ENCODE data around the gene SZT2. TPM values are rescaled to one million over a fixed set of nuclear protein-coding genes. Genes with fewer than 3 reads are reported as not detected.
"Not testable (repeated sequence)": the region's sequence is repeated elsewhere in the genome, so short reads cannot be mapped to it uniquely, and the experiment has no call there.

The SZT2 gene
- total RNA-seq, 1 experiment from 2014 or later = 12.2 TPM

GRCh38 chr1:43472463-43473151 is 82.9 kb downstream of the SZT2 start:
- H3K36me3 ChIP-seq (replicated peaks; ENCODE audit: control insufficient read depth, insufficient read depth, low read length); DNase-seq; H3K27me3 ChIP-seq (ENCODE audit: control insufficient read depth, insufficient read depth, low read length); H3K4me3 ChIP-seq (ENCODE audit: insufficient read depth, low read depth, low read length): not testable (repeated sequence)

- no peak overlapping the region for H3K4me3 ChIP-seq (ENCODE audit: insufficient read depth, low read depth, low read length)
- no peaks in the 10 kb centered on the region for H3K36me3 ChIP-seq (replicated peaks; ENCODE audit: control insufficient read depth, insufficient read depth, low read length)
- no peak for DNase-seq
- H3K27me3 ChIP-seq (ENCODE audit: control insufficient read depth, insufficient read depth, low read length) = no peaks in the 10 kb centered on the region
Measured at GRCh38 chr1:43473463-43473862, 83.8 kb downstream of the SZT2 start.

GRCh38 chr1:43475611-43476401 is 86.1 kb downstream of the SZT2 start:
- not testable (repeated sequence) for H3K36me3 ChIP-seq (replicated peaks; ENCODE audit: control insufficient read depth, insufficient read depth, low read length); H3K4me3 ChIP-seq (ENCODE audit: insufficient read depth, low read depth, low read length); H3K27me3 ChIP-seq (ENCODE audit: control insufficient read depth, insufficient read depth, low read length); DNase-seq

DNA sequence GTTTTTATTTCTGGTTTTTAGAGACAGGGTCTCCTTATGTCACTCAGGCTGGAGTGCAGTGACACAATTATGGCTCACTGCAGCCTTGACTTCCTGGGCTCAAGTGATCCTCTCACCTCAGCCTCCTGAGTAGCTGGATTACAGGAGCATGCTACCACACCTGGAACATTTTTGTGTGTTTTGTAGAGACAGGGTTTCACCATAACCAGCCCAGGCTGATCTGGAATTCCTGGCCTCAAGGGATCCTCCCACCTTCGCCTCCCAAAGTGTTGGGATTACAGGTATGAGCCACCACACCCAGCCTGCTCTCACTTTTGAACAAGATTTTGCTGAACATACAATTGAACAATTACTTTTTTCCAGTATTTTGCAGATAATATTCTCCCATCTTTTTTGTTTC is 88.0 kb downstream of the SZT2 start:
- H3K4me3 ChIP-seq (ENCODE audit: insufficient read depth, low read depth, low read length) = no peak overlapping the region
- H3K27me3 ChIP-seq (ENCODE audit: control insufficient read depth, insufficient read depth, low read length) = no peaks in the 10 kb centered on the region
- no peaks in the 10 kb centered on the region for H3K36me3 ChIP-seq (replicated peaks; ENCODE audit: control insufficient read depth, insufficient read depth, low read length)
- DNase-seq = no peak

DNA sequence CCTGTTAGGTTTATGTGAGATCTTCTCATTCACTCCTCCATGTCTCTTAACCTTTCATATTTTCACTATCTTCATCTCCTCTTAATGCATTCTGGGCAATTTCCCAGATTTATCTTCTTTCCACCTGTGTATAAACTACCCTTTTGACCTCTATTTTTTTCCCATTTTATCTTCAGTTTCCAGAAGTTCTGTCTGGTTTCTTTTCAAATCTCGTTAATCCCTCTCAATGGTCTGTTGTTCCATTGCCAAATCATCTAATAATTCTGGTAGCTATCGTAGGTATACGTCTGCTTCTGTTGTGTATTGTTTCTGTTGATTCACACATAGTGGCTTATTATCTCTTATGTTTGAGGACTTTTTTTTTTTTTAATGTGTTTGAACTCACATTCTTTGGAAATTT is 89.7 kb downstream of the SZT2 start:
- Histone ChIP-seq H3K36me3 (replicated peaks; ENCODE audit: control insufficient read depth, insufficient read depth, low read length) (no peaks in the 10 kb centered on the region), H3K4me3 (ENCODE audit: insufficient read depth, low read depth, low read length) (no peak overlapping the region), H3K27me3 (ENCODE audit: control insufficient read depth, insufficient read depth, low read length) (no peaks in the 10 kb centered on the region)
- DNase-seq = no peak

GRCh38 chr1:43481491-43481890 is 91.8 kb downstream of the SZT2 start:
- no peak for DNase-seq
- no peaks in the 10 kb centered on the region for H3K36me3 ChIP-seq (replicated peaks; ENCODE audit: control insufficient read depth, insufficient read depth, low read length)

DNA sequence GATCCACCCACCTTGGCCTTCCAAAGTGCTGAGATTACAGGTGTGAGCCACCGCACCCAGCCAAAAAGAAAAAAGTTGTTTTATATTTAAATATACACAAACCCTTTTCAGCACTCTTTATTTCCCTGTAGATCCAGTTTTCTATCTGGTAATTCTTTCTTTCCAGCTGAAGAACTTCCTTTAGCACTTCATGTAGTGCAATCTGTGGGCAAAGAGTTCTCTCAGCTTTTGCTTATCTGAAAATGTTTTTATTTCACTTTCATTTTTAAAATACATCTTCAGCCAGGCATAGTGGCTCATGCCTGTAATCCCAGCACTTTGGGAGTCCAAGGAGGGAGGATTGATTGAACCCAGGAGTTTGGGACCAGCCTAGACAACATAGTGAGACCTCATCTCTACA is 92.5 kb downstream of the SZT2 start:
- H3K36me3 ChIP-seq (replicated peaks; ENCODE audit: control insufficient read depth, insufficient read depth, low read length) = no peaks in the 10 kb centered on the region
- H3K27me3 ChIP-seq (ENCODE audit: control insufficient read depth, insufficient read depth, low read length) = no peaks in the 10 kb centered on the region
- H3K4me3 ChIP-seq (ENCODE audit: insufficient read depth, low read depth, low read length) = no peak overlapping the region
- no peak for DNase-seq

More at GRCh38 chr1:43481491-43481890, 91.8 kb downstream of the SZT2 start:
- no peaks in the 10 kb centered on the region for H3K27me3 ChIP-seq (ENCODE audit: control insufficient read depth, insufficient read depth, low read length)
- H3K4me3 ChIP-seq (ENCODE audit: insufficient read depth, low read depth, low read length) = no peak overlapping the region

DNA sequence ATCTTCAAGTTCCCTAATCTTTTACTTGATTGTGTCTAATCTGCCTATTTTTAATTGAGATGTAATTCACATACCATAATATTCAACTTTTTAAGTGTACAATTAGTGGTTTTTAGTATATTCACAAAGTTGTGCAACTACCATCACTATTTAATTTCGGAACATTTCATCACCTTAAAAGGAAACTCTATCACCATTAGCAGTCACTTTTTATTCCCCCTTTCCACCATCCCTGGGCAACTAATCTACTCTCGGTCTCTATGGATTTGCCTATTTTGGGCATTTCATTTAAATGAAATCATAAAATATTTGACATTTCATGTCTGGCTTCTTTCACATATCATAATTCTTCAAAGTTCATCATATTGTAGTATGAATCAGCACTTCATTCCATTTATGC is 94.7 kb downstream of the SZT2 start:
- H3K4me3 ChIP-seq (ENCODE audit: insufficient read depth, low read depth, low read length) = no peak overlapping the region
- no peaks in the 10 kb centered on the region for H3K27me3 ChIP-seq (ENCODE audit: control insufficient read depth, insufficient read depth, low read length)
- DNase-seq = no peak
- H3K36me3 ChIP-seq (replicated peaks; ENCODE audit: control insufficient read depth, insufficient read depth, low read length) = no peaks in the 10 kb centered on the region

GRCh38 chr1:43488165-43488564 is 98.5 kb downstream of the SZT2 start:
- Histone ChIP-seq H3K36me3 (replicated peaks; ENCODE audit: control insufficient read depth, insufficient read depth, low read length) (no peaks in the 10 kb centered on the region), H3K27me3 (ENCODE audit: control insufficient read depth, insufficient read depth, low read length) (no peaks in the 10 kb centered on the region), H3K4me3 (ENCODE audit: insufficient read depth, low read depth, low read length) (no peak overlapping the region)
- no peak for DNase-seq

- DNase-seq = no peak
- Histone ChIP-seq H3K4me3 (ENCODE audit: insufficient read depth, low read depth, low read length) (no peak overlapping the region), H3K36me3 (replicated peaks; ENCODE audit: control insufficient read depth, insufficient read depth, low read length) (no peaks in the 10 kb centered on the region), H3K27me3 (ENCODE audit: control insufficient read depth, insufficient read depth, low read length) (no peaks in the 10 kb centered on the region)
Measured at GRCh38 chr1:43491061-43491460, 101.4 kb downstream of the SZT2 start.

DNA sequence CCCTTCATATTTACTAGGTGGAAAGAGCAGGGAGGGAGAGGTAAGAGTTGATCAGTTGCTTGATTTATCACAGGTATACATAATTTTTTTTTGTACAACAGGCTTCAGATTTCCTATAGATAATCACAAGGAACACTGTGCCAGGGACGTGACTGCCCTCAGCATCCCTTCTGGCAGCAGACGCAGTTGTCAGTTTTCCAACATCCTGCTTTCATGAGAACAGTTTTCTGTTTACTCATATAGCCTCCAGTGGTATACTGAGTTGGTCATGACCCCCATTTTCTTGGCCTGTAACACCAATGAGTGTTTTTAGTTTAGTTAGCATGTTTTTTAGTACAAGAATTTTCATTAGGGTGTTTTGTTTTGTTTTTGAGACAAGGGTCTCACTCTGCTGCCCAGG is 103.1 kb downstream of the SZT2 start:
- H3K27me3 ChIP-seq (ENCODE audit: control insufficient read depth, insufficient read depth, low read length) = no peaks in the 10 kb centered on the region
- no peak overlapping the region for H3K4me3 ChIP-seq (ENCODE audit: insufficient read depth, low read depth, low read length)
- no peaks in the 10 kb centered on the region for H3K36me3 ChIP-seq (replicated peaks; ENCODE audit: control insufficient read depth, insufficient read depth, low read length)
- no peak for DNase-seq

DNA sequence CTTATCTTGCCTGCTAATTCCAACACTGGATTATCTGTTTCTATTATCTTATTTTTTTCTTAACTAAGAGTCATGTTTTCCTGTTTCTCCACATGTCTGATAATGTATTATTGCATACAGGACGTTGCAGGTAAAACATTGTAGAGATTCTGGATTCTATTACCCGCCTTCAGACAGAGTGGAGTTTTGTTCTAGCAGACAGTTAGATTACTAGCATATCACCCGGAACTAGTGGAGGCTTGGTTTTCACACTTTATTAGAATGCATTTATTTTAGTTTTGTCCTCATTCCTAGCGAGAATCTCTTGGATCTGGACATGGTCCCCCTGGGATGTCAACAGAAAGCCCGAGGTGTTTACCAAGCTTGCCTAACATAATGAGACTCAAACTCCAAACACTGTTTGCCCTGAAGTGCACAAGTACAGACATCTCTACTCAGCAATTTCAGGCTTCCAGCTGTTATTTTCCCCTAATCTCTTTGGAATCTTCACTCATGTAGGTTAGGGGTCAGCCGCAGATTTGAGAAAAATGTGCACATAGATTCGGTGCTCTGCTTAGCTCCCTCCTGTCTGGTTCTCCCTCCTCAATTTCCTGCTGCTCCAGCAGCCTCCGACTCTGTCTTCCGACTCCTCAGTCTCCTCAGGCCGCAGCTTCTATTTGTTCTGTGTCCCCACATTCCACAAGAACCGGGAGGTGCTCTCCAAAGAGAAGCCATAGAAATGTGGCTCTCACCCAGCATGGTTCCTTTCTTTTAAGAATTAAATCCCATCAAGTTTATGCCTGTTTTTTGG is 104.2 kb downstream of the SZT2 start:
- no peaks in the 10 kb centered on the region for H3K36me3 ChIP-seq (replicated peaks; ENCODE audit: control insufficient read depth, insufficient read depth, low read length)
- DNase-seq = peak; percentile 61
- H3K27me3 ChIP-seq (ENCODE audit: control insufficient read depth, insufficient read depth, low read length) = no peaks in the 10 kb centered on the region
- no peak overlapping the region for H3K4me3 ChIP-seq (ENCODE audit: insufficient read depth, low read depth, low read length)

DNA sequence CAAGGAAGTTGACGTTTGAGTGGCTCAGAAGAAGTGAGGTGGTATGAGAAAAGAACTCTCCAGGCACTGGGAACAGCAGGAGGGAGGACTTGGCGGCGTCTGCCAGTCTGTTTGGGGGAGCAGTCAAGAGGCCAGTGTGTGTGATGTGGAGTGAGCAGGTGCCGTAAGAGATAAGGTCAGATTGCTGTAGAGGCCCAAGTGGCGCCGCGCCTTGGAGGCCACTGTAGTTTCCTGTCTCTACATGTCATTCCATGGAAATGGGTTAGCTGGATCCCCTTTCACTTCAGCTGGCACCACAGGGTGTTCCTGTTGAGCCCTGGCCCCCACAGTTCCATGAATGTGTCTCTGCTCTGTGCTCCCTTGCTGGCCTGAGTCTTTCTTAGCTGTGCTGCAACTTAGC is 105.5 kb downstream of the SZT2 start:
- H3K36me3 ChIP-seq (replicated peaks; ENCODE audit: control insufficient read depth, insufficient read depth, low read length) = no peaks in the 10 kb centered on the region
- no peaks in the 10 kb centered on the region for H3K27me3 ChIP-seq (ENCODE audit: control insufficient read depth, insufficient read depth, low read length)
- DNase-seq = no peak
- H3K4me3 ChIP-seq (ENCODE audit: insufficient read depth, low read depth, low read length) = no peak overlapping the region

DNA sequence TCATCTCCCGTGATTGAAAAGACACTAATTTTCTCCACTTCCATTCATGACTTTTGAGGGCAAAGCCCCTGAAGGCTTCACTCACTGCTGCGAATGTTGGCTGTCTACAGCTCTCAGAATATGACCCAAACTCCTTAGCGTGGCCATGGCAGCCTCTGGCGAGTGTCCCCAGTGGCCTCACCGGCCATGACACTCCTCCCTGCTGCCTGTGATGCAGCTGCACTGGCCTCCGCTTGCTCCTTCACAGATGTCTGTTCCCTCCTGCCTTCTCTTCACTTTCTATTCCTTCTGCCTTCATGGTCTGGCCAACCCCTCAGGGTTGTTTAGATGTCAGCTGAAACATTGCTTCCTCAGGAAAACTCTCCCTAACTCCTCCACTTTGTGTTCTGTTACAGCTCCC is 110.2 kb downstream of the SZT2 start:
- DNase-seq = no peak
- Histone ChIP-seq H3K4me3 (ENCODE audit: insufficient read depth, low read depth, low read length) (no peak overlapping the region), H3K36me3 (replicated peaks; ENCODE audit: control insufficient read depth, insufficient read depth, low read length) (no peaks in the 10 kb centered on the region), H3K27me3 (ENCODE audit: control insufficient read depth, insufficient read depth, low read length) (no peaks in the 10 kb centered on the region; the same call in 1 of the 2 replicates)

- not testable (repeated sequence) for H3K27me3 ChIP-seq (ENCODE audit: control insufficient read depth, insufficient read depth, low read length); H3K36me3 ChIP-seq (replicated peaks; ENCODE audit: control insufficient read depth, insufficient read depth, low read length); DNase-seq; H3K4me3 ChIP-seq (ENCODE audit: insufficient read depth, low read depth, low read length)
Measured at GRCh38 chr1:43501806-43502205, 112.1 kb downstream of the SZT2 start.

All from H7 (cell line).